ENCODE measurements around the gene DCHS2.

GRCh38 chr4:154304679-154305078, 186.9 kb downstream of the DCHS2 start:
- TF ChIP-seq RFX5 (IDR thresholded peaks at IDR 0.05; ENCODE audit: borderline replicate concordance, low read depth, low read length): no peak
- no peak for TF ChIP-seq YY1 (IDR thresholded peaks at IDR 0.05; ENCODE audit: low read depth, low read length)
- no peak for TF ChIP-seq POLR2A (IDR thresholded peaks at IDR 0.05; ENCODE audit: control extremely low read depth in 1 of 2, low read depth in 2 of 2, low read length in 2 of 2)
- no peak for TF ChIP-seq CTCF (IDR thresholded peaks at IDR 0.05; ENCODE audit: control extremely low read depth in 1 of 3, insufficient read depth in 1 of 3, low read depth in 1 of 3, low read length in 3 of 3)
- TF ChIP-seq SP1 (IDR thresholded peaks at IDR 0.05; ENCODE audit: low read depth, low read length): no peak
- no peak for TF ChIP-seq EP300 (IDR thresholded peaks at IDR 0.05; ENCODE audit: borderline replicate concordance in 1 of 2, low read depth in 2 of 2, low read length in 2 of 2)
- TF ChIP-seq SRF (IDR thresholded peaks at IDR 0.05; ENCODE audit: low read depth, low read length): no peak
- TF ChIP-seq HDAC6 (IDR thresholded peaks at IDR 0.05; ENCODE audit: low read depth, low read length): no peak
- TF ChIP-seq TBP (IDR thresholded peaks at IDR 0.05; ENCODE audit: low read depth, low read length): no peak
- TF ChIP-seq RAD21 (IDR thresholded peaks at IDR 0.05 in 1 of 2, conservative IDR thresholded peaks at IDR 0.05 in 1 of 2; ENCODE audit: low read depth in 2 of 2, low read length in 2 of 2): no peak
- TF ChIP-seq TAF1 (IDR thresholded peaks at IDR 0.05; ENCODE audit: low read depth, low read length): no peak
- TF ChIP-seq POLR2AphosphoS5 (IDR thresholded peaks at IDR 0.05; ENCODE audit: low read depth, low read length): no peak

Data from H1 (cell line).